ENCODE data around the gene RPP14.
"Not testable (repeated sequence)": the region's sequence is repeated elsewhere in the genome, so short reads cannot be mapped to it uniquely, and the experiment has no call there.

The RPP14 gene

DNA sequence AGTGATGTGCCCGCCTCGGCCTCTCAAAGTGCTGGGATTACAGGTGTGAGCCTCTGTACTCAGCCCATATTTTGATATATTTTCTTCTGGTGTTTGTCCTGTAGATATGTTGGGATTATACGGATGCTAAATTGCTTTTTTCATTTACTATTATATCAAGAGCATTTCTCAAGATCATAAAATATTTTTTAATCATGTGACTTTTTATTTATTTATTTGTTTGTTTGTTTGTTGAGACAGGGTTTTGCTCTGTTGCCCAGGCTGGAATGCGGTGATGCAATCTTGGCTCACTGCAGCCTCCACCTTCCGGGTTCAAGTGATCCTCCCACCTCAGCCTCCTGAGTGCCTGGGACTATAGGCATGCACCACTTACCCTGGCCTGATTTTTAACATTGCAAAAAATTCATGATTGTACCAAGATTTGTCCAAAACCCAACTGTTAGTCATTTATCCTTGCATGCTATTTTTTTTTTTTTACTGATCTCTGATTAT, 23.9 kb downstream of the RPP14 start:
- no peak for FAIRE-seq
- DNase-seq (ENCODE audit: insufficient read length, low spot score) = no peak

DNA sequence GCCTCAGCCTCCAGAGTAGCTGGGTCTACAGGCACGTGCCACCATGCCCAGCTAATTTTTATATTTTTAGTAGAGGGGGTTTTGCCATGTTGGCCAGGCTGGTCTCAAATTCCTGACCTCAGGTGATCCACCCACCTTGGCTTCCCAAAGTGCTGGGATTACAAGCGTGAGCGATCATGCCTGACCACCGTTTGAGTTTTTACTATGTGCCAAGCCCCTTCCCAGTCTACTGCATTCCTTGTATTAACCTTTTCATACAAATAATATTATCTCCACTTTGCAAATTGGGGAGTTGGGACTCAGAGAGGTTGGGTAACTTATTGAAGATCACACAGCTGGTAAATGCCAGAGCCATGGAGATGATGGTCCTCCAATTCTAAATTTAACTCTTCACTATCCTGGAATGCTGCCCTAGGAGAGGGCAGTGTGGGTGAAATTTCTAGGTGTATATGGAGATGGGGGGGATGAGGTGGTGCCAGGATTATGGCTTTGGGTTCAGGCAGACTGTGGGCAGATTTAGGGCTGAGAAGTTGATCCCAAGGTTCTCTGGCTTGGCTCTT, 25.6 kb downstream of the RPP14 start:
- DNase-seq (ENCODE audit: insufficient read length, low spot score) = no peak
- no peak for FAIRE-seq

DNA sequence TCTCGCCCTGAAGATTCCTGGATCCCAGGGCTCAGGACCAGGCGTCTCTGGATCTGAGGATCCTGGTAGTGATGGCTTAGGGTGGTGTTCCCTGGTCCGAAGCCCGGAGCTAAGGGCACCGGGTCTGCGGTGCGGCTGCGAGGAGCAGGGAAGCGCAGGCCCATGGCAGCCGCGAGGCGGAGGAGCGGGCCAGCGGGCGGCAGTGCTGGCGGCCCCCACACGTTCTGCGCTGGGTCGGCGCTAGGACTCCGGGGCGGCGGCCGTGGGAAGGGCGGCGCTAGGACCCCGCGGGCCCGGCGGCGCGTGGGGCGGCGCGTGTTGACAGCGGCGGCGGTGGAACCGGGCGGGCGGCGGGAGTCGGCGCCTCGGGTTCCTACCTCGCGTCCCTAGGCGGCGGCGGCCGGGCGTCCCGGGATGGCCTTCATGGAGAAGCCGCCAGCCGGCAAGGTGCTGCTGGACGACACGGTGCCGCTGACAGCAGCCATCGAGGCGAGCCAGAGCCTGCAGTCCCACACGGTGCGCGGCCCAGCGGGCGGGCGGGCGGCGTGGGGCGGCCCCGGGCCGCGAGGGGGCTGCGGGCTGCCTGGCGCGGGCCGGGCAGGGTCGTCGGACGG, 26.6 kb downstream of the RPP14 start, which contains the start of gene PXK:
TSS of gene PXK (plus strand) at position 318 of the 614 bp plus-strand sequence. CDS start at position 415, 97 bp downstream.
- peak; percentile 71 for FAIRE-seq
- DNase-seq (ENCODE audit: insufficient read length, low spot score) = peak; percentile 57

DNA sequence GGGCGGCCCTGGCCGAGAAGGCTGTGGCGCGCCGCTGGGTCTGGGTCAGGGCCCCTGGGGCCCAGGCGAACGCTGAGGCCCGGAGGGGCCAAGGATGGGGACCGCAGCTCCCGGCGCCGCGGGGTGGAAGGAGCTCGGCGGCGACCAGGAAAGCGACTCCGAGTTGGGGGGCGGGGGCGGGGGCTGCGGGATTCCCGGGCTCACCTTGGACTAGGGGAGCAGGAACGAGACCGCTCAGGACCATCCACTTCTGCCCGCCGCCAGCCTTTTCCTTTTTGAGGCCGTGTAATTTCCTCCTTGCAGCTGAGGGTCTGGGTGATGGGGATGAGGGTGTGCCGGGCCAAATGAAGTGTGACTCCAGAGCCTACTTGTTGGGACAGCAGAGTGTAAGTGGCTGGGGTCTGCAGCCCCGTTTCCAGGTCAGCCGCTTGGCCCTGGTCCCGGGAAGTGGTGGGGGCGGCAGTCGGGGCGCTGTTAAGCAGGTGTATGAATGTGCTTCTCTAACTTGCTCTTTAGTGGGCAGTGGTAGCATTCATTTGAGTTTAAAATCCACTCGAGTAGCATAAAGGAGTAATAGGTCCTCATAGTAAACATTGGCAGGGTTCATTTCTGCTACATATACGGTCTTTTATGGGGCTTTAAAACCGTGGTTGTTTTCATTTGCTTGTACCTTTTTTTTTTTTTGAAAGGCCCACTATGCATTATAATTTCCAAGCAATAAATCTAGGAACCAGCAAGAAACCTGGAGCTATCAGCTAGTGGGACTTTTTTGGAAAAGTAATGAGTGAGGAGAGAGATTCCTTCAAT, 27.4 kb downstream of the RPP14 start:
- DNase-seq (ENCODE audit: insufficient read length, low spot score) = peak; percentile 51
- FAIRE-seq = no peak

DNA sequence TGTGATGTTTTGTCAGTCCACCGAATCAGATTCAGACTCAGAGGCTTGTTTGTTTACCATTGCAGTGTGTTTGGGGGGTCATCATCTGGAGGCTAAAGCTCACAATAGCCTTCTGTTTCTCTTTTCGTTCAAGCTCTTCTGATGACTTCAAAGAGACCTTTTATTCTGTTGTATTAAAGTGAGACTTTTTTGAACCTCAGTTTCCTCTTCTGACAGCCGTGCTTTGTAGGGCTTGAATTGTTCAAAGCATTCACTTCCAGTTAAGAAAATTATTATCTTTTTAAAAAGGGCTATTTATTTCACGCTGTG, 27.9 kb downstream of the RPP14 start:
- FAIRE-seq (no peak), DNase-seq (ENCODE audit: insufficient read length, low spot score) (no peak)

DNA sequence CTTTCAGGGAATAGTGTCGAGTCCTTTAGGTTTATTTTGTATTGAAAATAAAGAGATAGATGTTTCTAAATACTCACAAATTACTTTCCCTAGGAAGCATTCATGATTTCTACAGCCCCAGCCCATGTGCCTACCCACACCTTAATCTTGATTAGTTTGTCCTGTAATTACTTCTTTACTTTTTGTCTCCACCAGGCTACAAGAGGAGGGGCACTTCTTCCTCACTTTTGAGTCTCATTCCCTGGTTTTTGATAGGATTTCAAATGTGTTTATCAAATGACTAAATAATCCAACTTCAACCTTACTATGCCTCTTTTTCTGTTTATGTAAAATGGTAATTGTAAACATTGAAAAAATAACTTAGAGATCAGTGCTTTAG, 28.4 kb downstream of the RPP14 start:
- FAIRE-seq (no peak), DNase-seq (ENCODE audit: insufficient read length, low spot score) (no peak)

DNA sequence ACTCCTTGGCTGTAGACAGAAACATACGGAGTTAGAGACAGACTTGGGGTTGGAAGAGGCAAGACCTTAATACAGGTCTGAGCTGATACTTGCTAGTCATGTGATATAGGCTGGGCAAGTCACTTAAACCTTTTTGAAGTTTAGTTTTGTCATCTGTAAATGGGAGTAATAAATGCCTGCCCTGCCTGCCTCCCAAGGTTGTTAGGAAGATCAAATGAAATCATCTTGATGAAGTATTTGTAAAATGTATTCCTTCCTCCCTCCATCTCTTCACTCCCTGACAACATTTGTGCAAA, 29.6 kb downstream of the RPP14 start:
- DNase-seq (ENCODE audit: insufficient read length, low spot score) (no peak), FAIRE-seq (no peak)

DNA sequence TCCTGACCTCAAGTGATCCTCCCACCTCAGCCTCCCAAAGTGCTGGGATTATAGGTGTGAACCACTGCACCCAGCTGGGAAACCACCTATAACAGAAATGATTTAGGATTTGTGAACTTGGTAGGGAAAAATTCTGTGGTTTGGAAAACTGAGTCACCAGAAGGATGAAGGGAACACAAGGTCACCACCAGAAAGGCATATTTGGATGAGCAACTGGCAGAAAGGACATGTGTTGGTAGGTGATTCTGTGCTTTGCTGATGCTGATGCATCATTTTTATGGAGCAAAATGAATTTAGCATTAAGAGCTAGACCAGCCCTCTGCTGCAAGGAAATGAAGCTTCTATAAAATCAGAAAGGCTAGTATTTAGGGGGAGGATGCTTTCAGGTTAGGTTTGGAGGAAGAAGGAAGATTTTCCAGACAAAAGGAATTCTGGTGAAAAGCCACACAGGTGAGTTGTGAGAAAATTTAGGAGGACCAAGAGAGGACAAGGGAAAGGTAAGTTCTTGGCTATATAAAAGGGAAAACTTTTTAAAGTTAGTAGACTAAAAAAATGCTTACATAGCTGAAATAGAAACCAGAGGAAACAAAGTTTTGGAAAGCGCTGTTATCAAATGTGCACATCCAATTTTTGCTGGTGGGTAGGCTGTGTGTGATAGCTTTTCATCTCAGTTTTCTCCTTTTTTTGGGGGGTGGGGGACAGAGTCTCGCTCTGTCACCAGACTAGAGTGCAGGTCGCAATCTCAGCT, 30.3 kb downstream of the RPP14 start:
- FAIRE-seq (no peak), DNase-seq (ENCODE audit: insufficient read length, low spot score) (peak; percentile 22)

DNA sequence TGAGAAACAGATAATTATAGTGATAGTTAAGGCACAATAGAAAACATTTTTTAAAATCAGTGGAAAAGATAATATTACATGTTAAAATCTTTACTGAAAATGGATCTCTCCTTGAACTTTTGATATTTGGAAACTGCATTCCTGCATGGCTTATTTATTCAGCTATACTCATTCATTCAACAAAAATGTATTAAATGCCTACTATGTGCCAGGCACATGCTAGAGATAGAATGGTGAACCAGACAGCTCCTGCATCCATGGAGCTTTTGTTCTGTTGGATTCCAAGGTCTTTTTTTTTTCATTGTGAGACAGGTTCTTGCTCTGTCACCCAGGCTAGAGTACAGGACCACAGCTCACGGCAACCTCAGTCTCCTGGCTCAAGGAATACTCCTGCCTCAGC, 31.1 kb downstream of the RPP14 start:
- DNase-seq (ENCODE audit: insufficient read length, low spot score) (no peak), FAIRE-seq (no peak)

DNA sequence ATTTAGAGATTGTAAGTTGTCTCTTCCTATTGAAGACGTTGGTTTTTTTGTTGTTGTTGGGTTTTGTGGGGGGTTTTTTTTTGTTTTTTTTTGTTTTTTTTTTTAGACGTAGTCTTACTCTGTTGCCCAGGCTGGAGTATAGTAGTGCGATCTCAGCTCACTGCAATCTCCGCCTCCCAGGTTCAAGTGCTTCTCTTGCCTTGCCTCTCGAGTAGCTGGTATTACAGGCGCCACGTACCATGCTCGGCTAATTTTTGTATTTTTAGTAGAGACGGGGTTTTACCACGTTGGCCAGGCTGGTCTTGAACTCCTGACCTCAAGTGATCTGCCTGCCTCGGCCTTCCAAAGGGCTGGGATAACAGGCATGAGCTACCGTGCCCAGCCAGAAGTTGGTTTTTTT, 33.1 kb downstream of the RPP14 start:
- FAIRE-seq; DNase-seq (ENCODE audit: insufficient read length, low spot score): not testable (repeated sequence)

DNA sequence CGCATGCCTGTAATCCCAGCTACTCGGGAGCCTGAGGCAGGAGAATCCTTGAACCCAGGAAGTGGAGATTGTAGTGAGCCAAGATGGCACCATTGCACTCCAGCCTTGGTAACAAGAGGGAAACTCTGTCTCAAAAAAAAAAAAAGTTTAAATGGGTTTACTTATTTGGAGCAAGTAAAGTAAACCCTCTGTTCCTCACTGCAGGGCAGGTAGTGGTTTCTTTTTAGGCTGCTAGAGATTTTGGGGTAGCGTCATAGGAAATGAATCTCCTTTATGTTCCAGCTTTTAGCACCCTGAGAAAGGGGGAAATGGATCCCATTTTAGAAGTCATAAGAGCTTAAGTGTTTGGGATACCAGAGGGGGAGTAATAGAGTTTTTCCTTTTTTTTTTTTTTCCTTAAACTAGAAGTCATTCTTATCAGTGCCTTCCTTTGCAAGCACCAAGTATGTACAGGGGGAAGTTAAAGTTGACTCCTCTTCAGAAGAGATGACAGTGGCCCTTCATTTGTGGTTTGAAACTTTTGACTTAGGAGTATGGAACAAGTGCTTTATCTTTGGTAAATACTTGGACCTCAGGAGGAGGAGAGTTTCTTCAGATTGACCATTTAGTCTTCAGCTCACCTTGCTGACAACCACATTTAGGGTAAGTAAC, 34.7 kb downstream of the RPP14 start:
- FAIRE-seq (no peak), DNase-seq (ENCODE audit: insufficient read length, low spot score) (no peak)

DNA sequence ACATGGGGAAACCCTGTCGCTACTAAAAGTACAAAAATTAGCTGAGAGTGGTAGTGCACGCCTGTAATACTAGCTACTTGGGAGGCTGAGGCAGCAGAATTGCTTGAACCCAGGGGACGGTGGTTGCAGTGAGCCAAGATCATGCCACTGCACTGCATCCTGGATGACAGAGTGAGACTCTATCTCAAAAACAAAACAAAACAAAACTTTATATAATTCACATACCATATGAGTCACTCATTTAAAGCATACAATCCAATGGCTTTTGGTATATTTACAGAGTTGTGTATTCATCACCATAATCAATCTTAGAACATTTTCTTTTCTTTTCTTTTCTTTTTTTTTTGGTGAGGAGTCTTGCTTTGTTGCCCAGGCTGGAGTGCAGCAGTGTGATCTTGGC, 35.3 kb downstream of the RPP14 start:
- FAIRE-seq = no peak
- no peak for DNase-seq (ENCODE audit: insufficient read length, low spot score)

DNA sequence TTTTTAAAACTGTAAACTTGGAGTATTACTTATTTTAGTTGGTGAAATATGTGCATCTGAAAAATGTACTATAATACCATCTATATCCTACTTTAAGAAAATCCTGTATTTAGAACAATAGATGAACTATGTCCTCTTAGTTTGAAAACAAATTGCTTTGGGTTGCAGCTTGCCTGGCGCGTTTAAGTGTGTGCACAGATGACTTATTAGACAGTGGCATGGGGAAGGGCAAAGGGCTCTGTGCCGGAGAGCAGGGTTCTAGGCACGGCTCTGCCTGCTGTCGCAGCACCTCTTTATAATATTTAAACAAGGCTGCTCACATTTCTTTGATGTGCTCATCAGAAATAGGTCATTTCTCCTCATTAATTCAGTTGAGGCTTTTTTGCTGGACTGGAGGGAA, 36.6 kb downstream of the RPP14 start:
- FAIRE-seq (no peak), DNase-seq (ENCODE audit: insufficient read length, low spot score) (no peak)

DNA sequence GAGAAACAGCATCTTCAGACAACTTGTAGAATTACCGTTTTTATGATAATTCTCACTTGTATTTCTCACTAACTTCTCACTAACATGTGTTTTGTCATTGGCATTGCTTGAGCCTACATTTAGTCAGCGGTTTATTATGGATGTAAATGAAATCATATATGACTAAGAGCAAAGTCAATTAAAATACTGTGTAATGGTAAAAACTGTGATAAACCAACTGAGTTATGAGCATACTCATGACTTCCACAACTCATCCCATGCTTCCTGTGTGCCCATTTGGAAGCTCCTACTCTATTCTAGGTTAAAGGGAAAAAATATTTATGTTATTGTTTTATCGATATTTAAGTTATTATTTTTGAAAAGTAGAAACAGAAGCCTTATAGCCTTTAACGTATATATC, 39.4 kb downstream of the RPP14 start:
- FAIRE-seq (no peak), DNase-seq (ENCODE audit: insufficient read length, low spot score) (no peak)

DNA sequence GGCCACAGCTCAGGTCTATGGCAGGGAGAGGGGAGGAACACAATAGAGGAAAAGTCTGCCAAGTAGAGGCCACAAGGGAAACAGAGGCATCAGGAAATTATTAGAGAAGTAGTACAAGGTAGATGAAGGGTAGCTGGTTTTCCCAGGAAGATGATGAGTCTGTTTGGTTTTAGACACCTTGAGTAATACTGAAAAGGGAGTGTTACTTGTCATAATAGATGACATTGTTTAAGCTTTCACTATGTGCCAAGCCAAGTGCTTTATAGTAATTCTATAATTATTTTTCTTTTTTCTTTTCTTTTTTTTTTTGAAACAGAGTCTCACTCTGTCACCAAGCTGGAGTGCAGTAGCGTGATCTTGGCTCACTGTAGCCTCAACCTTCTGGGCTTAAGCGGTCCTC, 40.3 kb downstream of the RPP14 start:
- DNase-seq (ENCODE audit: insufficient read length, low spot score) = no peak
- FAIRE-seq = no peak

DNA sequence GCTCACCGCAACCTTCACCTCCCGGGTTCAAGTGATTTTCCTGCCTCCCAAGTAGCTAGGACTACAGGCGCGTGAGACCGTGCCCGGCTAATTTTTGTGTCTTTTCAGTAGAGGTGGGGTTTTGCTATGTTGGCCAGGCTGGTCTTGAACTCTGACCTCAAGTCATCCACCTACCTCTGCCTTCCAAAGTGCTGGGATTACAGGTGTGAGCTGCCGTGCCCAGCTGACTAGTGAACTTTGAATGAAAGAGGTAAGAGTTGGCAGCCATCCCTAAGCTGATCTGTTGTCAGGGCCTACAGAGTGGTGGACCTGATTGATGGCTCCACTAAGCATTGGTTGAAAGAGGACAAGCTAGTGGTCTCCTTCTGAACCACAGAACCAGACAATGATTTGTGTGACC, 41.9 kb downstream of the RPP14 start:
- FAIRE-seq (no peak), DNase-seq (ENCODE audit: insufficient read length, low spot score) (no peak)

DNA sequence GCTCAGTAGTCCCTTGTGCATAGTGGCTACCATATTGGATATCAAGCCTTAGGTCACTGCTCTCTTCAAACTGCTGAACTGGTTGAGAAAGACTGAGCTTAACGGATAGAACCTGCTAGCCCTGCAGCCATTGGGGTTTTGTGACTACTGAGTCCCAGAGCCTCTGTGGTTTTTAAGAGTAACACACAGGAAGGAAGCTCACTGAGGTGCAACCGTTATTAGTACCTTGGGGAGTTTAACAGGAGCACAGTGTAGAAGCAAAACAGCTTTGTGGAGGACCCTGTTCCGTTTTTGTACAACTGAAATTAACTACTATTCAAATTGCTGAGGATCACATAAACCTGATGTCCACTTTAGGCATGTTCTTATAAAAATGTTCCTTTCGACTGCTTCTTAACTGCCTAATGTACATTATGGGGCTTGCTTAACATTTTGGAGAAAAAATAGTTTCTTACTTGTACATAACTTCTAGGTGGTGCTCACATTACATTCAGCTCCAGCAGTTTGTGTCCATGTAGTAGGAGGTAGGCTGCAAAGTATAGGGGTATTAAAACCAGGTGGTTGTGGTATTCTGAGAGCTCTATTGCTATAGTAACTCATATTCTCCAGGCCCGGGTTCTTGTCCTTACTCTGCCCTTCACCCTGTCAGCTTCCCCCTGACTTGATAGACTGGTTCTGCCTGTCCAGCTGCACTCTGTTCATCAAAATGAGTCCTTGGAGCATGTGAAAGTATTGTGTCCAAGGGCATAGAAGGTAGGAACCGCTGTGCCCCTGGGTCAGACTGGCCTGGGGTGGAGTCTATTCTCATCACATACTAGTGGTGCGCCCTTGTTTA, 44.0 kb downstream of the RPP14 start:
- no peak for FAIRE-seq

DNA sequence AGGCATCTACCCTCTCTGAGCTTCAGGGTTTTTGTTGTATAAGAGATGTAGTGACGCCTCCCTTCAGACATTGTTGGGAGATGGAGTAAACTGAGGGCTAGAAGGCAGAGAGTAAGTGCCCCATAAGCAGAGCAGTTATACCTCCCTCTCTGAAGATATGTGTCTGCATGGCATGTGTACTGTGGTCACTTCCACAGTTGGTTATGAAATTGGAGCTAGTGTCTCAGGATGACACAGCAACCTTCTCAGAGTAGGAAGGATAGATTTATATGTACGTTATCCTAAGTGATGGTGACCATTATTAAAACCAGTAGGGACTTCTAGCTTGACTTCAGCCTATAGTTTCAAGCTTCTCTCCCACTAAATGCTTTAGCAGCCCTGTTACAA, 44.6 kb downstream of the RPP14 start:
- DNase-seq (ENCODE audit: insufficient read length, low spot score) (no peak), FAIRE-seq (peak; percentile 48)

More for the DNA sequence above, 44.0 kb downstream of the RPP14 start:
- no peak for DNase-seq (ENCODE audit: insufficient read length, low spot score)

DNA sequence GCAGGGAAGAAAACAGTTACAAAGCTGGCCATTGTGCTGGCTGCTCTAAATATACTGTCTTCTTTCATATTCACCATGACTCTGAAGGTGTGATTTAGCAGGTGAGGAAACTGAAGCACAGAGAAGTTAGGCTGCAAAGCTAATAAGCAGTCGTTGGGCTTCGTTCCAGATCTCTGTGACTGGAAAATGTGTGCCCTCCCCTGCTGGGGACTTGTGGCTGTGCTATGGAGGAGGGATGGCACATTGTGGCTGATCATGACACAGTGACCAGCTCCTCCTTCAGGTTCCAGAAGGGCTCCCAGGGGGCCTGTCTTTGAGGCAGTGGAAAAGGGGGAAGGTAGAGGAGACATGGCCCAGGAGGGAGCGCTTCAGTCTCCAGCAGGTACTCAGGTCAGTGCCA, 45.9 kb downstream of the RPP14 start:
- DNase-seq (ENCODE audit: insufficient read length, low spot score) (no peak), FAIRE-seq (no peak)

DNA sequence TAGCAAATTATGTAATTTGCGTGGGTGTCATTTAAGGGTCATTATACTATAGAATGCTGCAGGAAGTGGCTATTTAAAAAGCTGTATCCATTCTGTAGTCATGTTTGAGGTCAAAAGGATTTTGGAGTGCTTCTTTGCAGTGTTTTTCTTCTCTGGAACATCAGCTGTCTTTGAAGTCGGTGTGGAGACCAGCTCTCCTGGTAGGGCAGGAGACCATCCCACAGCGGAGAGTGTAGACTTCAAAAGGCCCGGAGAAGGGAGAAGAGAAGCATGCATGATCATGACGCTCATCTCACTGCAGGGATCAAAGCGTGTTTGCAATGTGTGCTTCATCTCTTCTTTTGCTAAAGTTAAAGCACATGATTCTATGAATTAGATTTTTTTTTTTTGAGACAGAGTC, 46.6 kb downstream of the RPP14 start:
- FAIRE-seq = no peak
- DNase-seq (ENCODE audit: insufficient read length, low spot score) = no peak

Measured in HTR-8/SVneo (cell line).